Stimulated activated CD4-positive, alpha-beta T cell treated with anti-CD3 and anti-CD28 coated beads, Interleukin-12 subunit alpha, Interleukin-12 subunit beta, amount 100 ng/mL, for 48 hours (primary cell): ENCODE data around the gene METRNL.
"Not testable (repeated sequence)": the region's sequence is repeated elsewhere in the genome, so short reads cannot be mapped to it uniquely, and the experiment has no call there.

ENCODE experiments used
- DNase-seq, 3 donors: peaks; one replicate each; pipeline ENCODE4 v3.0.0-alpha.2; 2020; ENCODE audit warnings: low read depth in 2 of 3, low spot score in 1 of 3

The METRNL gene

GRCh38 chr17:83051396-83052240 is 27.8 kb upstream of the METRNL start:
- DNase-seq = peak; percentile 93 to 97 (median 95)

GRCh38 chr17:83052241-83052564 is 27.2 kb upstream of the METRNL start:
- DNase-seq = no peak

DNA sequence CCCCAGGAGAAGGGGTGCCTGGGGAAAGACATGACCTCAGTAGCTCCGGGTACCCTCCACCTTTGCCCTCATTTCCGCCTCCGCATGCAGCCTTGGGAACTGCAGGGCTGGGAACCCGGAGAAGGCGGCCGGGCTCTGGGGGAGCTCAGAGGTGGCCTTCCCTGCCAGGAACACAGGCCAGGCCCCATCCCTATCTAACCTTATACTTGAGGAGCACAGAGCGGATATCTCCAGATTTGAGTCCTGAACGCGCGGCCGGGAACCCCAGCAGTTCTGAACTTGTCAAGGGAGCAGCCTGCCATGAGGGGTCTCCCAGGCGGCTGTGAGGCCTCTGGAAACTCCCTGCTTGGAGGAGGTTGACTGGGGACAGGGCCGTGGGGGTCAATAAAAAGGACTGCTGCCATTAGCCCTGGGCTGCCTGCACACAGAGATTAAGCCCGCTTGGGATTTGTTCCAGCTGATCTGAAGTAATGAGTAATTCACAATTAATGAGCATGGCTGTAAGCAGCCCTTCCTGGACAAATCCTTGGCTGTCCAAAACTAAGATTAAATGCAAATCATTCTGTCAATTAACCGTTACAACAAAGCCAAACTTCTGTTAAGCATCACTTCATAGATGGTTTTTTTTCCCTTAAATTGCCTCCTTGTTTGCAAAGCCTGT is 26.3 kb upstream of the METRNL start:
- no peak for DNase-seq

DNA sequence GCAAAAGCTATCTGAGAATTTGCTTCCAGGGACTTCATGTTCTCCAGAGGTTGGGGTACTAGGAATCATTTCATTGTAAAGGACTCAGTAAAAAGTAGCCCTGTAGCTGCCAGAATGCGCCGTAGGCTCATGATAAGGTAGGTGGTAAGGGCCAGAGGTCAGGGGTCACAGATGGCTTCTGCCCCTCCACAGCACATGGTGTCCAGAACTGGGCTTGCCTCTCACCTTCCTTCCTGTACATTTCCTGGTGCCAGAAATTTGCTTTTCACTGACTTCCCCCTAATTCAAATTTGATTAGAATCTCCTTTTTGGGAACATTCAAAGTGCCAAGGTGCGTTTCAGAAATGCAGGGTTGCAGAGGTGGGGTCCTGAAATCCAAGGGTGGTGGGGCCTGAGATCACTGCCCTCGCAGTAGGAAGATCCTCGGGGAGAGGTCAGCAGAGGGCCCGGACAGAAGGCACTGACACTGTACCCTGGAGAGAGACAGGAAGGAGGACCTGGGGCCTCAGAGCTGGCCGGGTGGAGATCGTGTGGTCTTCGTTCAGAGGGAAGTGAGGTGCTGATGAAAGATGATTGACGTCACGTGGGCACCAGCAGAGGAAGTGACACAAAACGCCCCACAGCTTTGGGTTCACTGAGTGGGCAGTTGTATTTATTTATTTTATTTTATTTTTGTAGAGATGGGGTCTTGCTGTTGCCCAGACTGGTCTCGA is 25.5 kb upstream of the METRNL start:
- no peak for DNase-seq

DNA sequence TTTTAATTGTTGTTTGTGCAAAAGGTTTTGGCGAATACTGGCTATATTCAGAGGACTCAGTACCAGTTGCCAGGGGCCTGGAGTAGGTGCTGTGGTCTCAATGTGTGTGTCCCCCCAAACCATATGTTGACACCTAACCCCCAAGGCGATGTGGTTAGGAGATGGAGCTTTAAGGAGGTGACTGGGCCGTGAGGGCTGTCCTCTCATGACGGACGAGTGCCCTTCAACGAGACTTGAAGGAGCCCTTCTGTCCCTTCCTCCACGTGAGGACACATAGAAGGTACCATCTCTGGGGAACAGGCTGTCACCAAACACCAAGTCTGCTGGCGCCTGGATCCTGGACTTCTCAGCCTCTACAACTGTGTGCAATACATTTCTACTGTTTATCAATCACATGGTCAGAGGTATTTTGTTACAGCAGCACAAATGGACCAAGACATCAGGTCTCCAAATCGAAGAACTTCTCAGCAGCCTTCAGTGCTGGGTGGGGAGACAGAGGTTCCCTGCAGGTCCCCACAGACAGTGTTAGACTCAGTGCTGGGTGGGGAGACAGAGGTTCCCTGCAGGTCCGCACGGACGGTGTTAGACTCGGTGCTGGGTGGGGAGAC is 24.8 kb upstream of the METRNL start:
- no peak for DNase-seq

DNA sequence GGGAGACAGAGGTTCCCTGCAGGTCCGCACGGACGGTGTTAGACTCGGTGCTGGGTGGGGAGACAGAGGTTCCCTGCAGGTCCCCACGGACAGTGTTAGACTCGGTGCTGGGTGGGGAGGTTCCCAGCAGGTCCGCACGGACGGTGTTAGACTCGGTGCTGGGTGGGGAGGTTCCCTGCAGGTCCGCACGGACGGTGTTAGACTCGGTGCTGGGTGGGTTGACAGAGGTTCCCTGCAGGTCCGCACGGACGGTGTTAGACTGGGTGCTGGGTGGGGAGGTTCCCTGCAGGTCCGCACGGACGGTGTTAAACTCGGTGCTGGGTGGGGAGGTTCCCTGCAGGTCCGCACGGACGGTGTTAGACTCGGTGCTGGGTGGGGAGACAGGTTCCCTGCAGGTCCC is 24.2 kb upstream of the METRNL start:
- not testable (repeated sequence) for DNase-seq

- no peak for DNase-seq
These were observed 23.4 kb upstream of the METRNL start for GRCh38 chr17:83055911-83056582.

- DNase-seq = no peak
These were observed 22.6 kb upstream of the METRNL start for GRCh38 chr17:83056583-83057396.

DNA sequence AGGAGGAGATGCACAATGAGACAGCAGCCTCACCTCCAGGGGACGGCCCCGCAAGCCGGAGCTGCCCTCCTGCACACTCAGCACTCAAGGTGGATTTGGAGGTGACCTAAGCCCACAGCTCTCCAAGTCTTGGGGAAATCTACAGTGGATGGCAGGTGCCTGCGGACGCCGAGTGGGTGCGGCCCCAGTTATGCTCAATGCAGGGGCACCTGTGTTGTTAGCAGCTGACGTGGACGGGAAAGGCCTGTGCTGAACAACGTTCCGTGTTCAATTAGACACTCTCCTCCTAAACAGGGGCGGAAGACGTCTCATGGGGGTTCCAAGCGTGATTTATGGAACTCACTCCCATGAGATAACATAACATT is 22.0 kb upstream of the METRNL start:
- DNase-seq = no peak

- DNase-seq = no peak
These were observed 21.6 kb upstream of the METRNL start for GRCh38 chr17:83057793-83058265.

- DNase-seq = no peak
These were observed 21.1 kb upstream of the METRNL start for GRCh38 chr17:83058266-83058798.

GRCh38 chr17:83061586-83061985 is 17.8 kb upstream of the METRNL start:
- no peak for DNase-seq

- DNase-seq = no peak
These were observed 17.2 kb upstream of the METRNL start for GRCh38 chr17:83062011-83062817.

DNA sequence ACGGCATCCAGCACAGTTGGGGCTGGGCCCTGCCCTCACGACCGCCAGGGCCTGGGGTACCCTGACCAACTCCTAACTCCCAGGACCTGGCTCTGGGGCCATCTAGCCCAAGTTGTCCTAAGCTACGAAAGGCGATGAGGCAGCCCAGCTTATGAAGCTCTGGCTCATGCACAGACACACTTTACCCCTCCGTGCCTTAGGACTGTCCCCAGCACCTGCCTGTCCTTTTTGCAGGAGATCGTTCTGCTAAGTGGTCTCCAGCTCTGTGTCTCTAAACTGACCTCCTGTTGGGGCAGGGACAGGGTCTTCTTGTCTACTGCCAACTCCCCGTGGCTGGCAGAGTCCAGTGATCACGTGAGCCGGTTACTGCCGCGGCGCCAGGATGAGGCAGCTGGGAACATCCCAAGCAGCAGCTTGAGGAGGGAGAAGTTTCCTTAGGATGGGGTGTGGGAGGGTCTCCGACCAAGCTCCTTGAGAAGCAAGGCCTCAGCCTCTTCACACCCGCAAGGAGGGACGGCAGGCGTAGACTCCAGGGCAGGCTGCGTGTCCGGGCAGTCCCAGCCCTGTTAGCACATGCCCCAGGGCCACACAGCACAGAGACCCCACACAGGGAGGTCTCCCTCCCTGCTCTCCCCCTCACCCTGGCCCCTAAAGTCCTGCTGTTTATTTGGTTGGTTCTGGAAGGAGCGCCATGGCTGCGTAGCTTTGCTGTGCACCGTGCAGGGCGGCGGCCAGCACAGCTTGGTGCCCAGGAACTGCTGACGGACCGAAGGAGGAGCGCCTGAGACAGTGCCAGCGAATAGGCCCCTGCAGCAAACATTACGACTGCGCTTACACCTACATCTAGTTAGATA is 16.4 kb upstream of the METRNL start:
- no peak for DNase-seq

GRCh38 chr17:83064021-83064731 is 15.2 kb upstream of the METRNL start:
- no peak for DNase-seq

GRCh38 chr17:83064732-83065659 is 14.4 kb upstream of the METRNL start:
- no peak for DNase-seq
